NCI-H2107 (cell line): ENCODE data around the gene PARVG.

Experiments
- DNase-seq: peaks from one replicate; lab custom pipeline; 2025; lab: John Stamatoyannopoulos, UW

PARVG gene

GRCh38 chr22:44180706-44181032 lies at the start of gene PARVG:
Gene PARVG, plus strand, starts transcription at chr22:44180925. Its CDS starts 2,405 bp downstream, at chr22:44183330.
- no peak for DNase-seq

- no peak for DNase-seq
Measured at GRCh38 chr22:44131412-44131811, 49.3 kb upstream of the PARVG start.

- no peak for DNase-seq
Measured at GRCh38 chr22:44131989-44132685, 48.6 kb upstream of the PARVG start.

- no peak for DNase-seq
Measured at GRCh38 chr22:44132724-44133123, 48.0 kb upstream of the PARVG start.

GRCh38 chr22:44133161-44133560 lies 47.6 kb upstream of the PARVG start:
- DNase-seq = no peak

- no peak for DNase-seq
Measured at GRCh38 chr22:44133901-44134571, 46.7 kb upstream of the PARVG start.

- no peak for DNase-seq
Measured at GRCh38 chr22:44136112-44136511, 44.6 kb upstream of the PARVG start.

- DNase-seq = no peak
Measured at GRCh38 chr22:44136786-44137185, 43.9 kb upstream of the PARVG start.

GRCh38 chr22:44137415-44137814 lies 43.3 kb upstream of the PARVG start:
- DNase-seq = no peak

GRCh38 chr22:44139773-44140172 lies 41.0 kb upstream of the PARVG start:
- no peak for DNase-seq

GRCh38 chr22:44142421-44143104 lies 38.2 kb upstream of the PARVG start:
- DNase-seq = no peak

GRCh38 chr22:44143105-44143474 lies 37.6 kb upstream of the PARVG start:
- no peak for DNase-seq

- DNase-seq = no peak
Measured at GRCh38 chr22:44143579-44143978, 37.1 kb upstream of the PARVG start.

- DNase-seq = no peak
Measured at GRCh38 chr22:44144046-44144569, 36.6 kb upstream of the PARVG start.

- no peak for DNase-seq
Measured at GRCh38 chr22:44145544-44145943, 35.2 kb upstream of the PARVG start.

GRCh38 chr22:44146088-44146861 lies 34.5 kb upstream of the PARVG start:
- DNase-seq = no peak

GRCh38 chr22:44147008-44147645 lies 33.6 kb upstream of the PARVG start:
- no peak for DNase-seq

GRCh38 chr22:44147821-44148574 lies 32.7 kb upstream of the PARVG start:
- DNase-seq = no peak

- no peak for DNase-seq
Measured at GRCh38 chr22:44151676-44152075, 29.0 kb upstream of the PARVG start.

GRCh38 chr22:44153710-44154109 lies 27.0 kb upstream of the PARVG start:
- DNase-seq = no peak

- no peak for DNase-seq
Measured at GRCh38 chr22:44154436-44154942, 26.2 kb upstream of the PARVG start.
